H1 (cell line): ENCODE measurements around the gene DENND1A.

Source experiments
- CHD2 ChIP-seq: IDR thresholded peaks from 2 replicates; pipeline ENCODE4 v1.6.1; 2012; ENCODE audit warnings: low read length, improper control_type of control experiment
- EGR1 ChIP-seq: IDR thresholded peaks from 2 replicates; pipeline ENCODE4 v1.6.1; 2011; ENCODE audit warnings: low read depth, low read length, borderline replicate concordance
- KDM5A ChIP-seq: fragments of 200-600 bp; IDR thresholded peaks from 2 replicates; pipeline ENCODE4 v1.7.1; 2012; ENCODE audit warnings: mild to moderate bottlenecking, low read length, inconsistent platforms, mixed read lengths
- SP1 ChIP-seq: IDR thresholded peaks from 2 replicates; pipeline ENCODE4 v1.6.1; 2011; ENCODE audit warnings: low read depth, low read length
- SP4 ChIP-seq: IDR thresholded peaks from 2 replicates; pipeline ENCODE4 v1.6.1; 2012; ENCODE audit warnings: low read length, inconsistent platforms
- SRF ChIP-seq: IDR thresholded peaks from 2 replicates; pipeline ENCODE4 v1.6.1; 2011; ENCODE audit warnings: mild to moderate bottlenecking, low read depth, low read length, moderate library complexity
- TBP ChIP-seq: IDR thresholded peaks from 2 replicates; pipeline ENCODE4 v1.6.1; 2011; ENCODE audit warnings: low read depth, low read length, improper control_type of control experiment
- TF ChIP-seq, protein P1 (sequence below), 3 experiments: IDR thresholded peaks; 1 replicate in 2 of 3; 2 replicates in 1 of 3; pipeline versions ENCODE4 v1.5.1 to v1.6.1; 2011; ENCODE audit warnings: low read length in 3 of 3, mild to moderate bottlenecking in 3 of 3, inconsistent platforms in 2 of 3, low read depth in 1 of 3, moderate library complexity in 1 of 3; ENCODE audit not compliant: insufficient read depth in 1 of 3; ENCODE audit errors: control extremely low read depth in 1 of 3
- TF ChIP-seq, protein P2 (sequence below): IDR thresholded peaks from 2 replicates; pipeline ENCODE4 v1.6.1; 2011; ENCODE audit warnings: low read length, improper control_type of control experiment

DNA sequence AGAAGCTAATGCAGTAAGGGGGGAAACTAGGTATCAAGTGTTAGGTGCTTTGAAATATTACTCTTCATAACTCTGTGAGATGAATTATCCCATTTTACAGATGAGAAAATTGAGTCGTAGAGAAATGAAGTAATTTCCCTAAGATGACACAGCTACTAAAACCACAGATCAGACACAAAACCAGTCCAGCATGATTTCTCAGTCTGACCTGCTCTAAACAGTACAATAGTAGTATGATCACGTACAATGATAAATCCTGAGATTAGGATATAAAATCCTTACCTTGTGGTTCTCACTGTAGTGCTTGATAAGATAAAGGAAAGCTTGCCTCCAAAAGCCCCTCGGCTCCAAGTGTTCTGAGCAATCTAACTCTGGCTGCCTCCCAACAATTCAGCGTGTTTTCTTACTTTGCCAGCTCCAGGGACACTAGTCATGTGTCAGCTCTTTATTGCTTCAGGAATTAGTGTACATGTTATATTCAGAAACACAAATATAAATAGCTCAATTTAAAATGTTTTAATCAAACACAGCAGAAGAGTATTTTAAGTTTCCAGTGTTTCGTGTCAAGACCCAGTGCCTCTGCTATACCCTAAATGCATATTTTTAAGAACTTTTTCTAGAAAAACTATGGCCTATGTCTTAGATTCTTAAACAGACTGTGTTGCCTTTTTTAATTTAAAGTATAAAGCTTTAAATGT, 243.6 kb downstream of the DENND1A start:
- TF ChIP-seq SRF (no peak), TBP (no peak), SP4 (no peak), CHD2 (no peak), SP1 (no peak), KDM5A (no peak), EGR1 (no peak)
- TF ChIP-seq, protein P1, sequence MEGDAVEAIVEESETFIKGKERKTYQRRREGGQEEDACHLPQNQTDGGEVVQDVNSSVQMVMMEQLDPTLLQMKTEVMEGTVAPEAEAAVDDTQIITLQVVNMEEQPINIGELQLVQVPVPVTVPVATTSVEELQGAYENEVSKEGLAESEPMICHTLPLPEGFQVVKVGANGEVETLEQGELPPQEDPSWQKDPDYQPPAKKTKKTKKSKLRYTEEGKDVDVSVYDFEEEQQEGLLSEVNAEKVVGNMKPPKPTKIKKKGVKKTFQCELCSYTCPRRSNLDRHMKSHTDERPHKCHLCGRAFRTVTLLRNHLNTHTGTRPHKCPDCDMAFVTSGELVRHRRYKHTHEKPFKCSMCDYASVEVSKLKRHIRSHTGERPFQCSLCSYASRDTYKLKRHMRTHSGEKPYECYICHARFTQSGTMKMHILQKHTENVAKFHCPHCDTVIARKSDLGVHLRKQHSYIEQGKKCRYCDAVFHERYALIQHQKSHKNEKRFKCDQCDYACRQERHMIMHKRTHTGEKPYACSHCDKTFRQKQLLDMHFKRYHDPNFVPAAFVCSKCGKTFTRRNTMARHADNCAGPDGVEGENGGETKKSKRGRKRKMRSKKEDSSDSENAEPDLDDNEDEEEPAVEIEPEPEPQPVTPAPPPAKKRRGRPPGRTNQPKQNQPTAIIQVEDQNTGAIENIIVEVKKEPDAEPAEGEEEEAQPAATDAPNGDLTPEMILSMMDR (IDR thresholded peaks at IDR 0.05; ENCODE audit: control extremely low read depth in 1 of 3, insufficient read depth in 1 of 3, low read depth in 1 of 3, low read length in 3 of 3), result no peak
- TF ChIP-seq, protein P2, sequence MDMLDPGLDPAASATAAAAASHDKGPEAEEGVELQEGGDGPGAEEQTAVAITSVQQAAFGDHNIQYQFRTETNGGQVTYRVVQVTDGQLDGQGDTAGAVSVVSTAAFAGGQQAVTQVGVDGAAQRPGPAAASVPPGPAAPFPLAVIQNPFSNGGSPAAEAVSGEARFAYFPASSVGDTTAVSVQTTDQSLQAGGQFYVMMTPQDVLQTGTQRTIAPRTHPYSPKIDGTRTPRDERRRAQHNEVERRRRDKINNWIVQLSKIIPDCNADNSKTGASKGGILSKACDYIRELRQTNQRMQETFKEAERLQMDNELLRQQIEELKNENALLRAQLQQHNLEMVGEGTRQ, result no peak
